Left lung (tissue), 10 donors: ENCODE data around the gene NTRK2. TPM values are rescaled to one million over a fixed set of nuclear protein-coding genes. Genes with fewer than 3 reads are reported as not detected.

Experiments
- ATAC-seq: fragments of 200-7000 bp; cut with Tn5 transposase; one replicate; pipeline ENCODE4 v1.9.1; 2020; ENCODE audit warnings: moderate library complexity
- DNase-seq, 4 donors: peaks; one replicate each; pipeline ENCODE4 v3.0.0-alpha.2; 2013 to 2020
- H3K27ac ChIP-seq, 2 donors: fragments of 200-600 bp; sonication (generic) in 1 of 2; one replicate each; pipeline versions ENCODE4 v1.5.0 to v1.8.0; 2020 to 2021
- H3K27me3 ChIP-seq, 2 donors: fragments of 200-600 bp; sonication (generic) in 1 of 2; one replicate each; pipeline versions ENCODE4 v1.5.0 to v1.8.0; 2020 to 2021
- H3K36me3 ChIP-seq, 2 donors: fragments of 200-600 bp; sonication (generic) in 1 of 2; one replicate each; pipeline versions ENCODE4 v1.5.0 to v1.8.0; 2020 to 2021
- H3K4me1 ChIP-seq, 2 donors: fragments of 200-600 bp; one replicate each; pipeline ENCODE4 v1.8.0; 2021
- H3K4me3 ChIP-seq, 2 donors: fragments of 200-600 bp; sonication (generic) in 1 of 2; one replicate each; pipeline versions ENCODE4 v1.5.0 to v1.8.0; 2020 to 2021; ENCODE audit warnings: mild to moderate bottlenecking in 1 of 2
- H3K9me3 ChIP-seq, 2 donors: fragments of 200-600 bp; sonication (generic) in 1 of 2; one replicate each; pipeline versions ENCODE4 v1.5.0 to v1.8.0; 2020 to 2021
- CTCF ChIP-seq, 2 donors: fragments of 200-600 bp; sonication (generic) in 1 of 2; IDR thresholded peaks; one replicate each; pipeline versions ENCODE4 v1.5.0 to v1.8.0; 2021; ENCODE audit warnings: antibody characterized with exemption in 2 of 2
- intact Hi-C, 2 donors: fragments of 100-400 bp; cut with DNase I; formaldehyde crosslinking; loops; one replicate each; pipeline versions ENCODE4 v1.11.2 to v1.14.2; 2022
- polyA plus RNA-seq, 6 donors: library from polyadenylated mRNA; unstranded; fragments of 120-200 nt; gene quantifications; one replicate each; pipeline ENCODE4 v1.2.1, GENCODE V29; 2013; ENCODE audit not compliant: insufficient read length in 6 of 6
- total RNA-seq, 2 donors: library from RNA; stranded (reverse); fragmentation: NEBNext Ultra II Directional; extraction: Animal tissue kit (Norgen Biotek cat#: 25700); gene quantifications; one replicate each; pipeline ENCODE4 v1.2.1, GENCODE V29; 2021
- donor health status: DM: no; HTN: yes; CAD: no.
- donor health status: DM: no; HTN: no; CAD: no.

Gene NTRK2
- total and polyA plus RNA-seq, 8 donors = 0.29 to 3.8 (median 1.7) TPM

- intact Hi-C loops = no loop called here
- Histone ChIP-seq H3K9me3 (no peaks in the 10 kb centered on the region), H3K4me3 (no peak overlapping the region), H3K4me1 (no peaks in the 10 kb centered on the region), H3K36me3 (no peaks in the 10 kb centered on the region), H3K27me3 (no peaks in the 10 kb centered on the region), H3K27ac (no peak overlapping the region)
- ATAC-seq = no peak
- peak in 1 of 4 donors; percentile 13 for DNase-seq
- no peak for TF ChIP-seq CTCF (IDR thresholded peaks at IDR 0.05)
Observed at GRCh38 chr9:84821431-84821830, 151.9 kb downstream of the NTRK2 start.

GRCh38 chr9:84822589-84823233 lies 153.2 kb downstream of the NTRK2 start:
- H3K9me3 ChIP-seq = no peaks in the 10 kb centered on the region
- intact Hi-C loops = no loop called here
- H3K36me3 ChIP-seq = no peaks in the 10 kb centered on the region
- H3K4me1 ChIP-seq = no peaks in the 10 kb centered on the region
- no peaks in the 10 kb centered on the region for H3K27me3 ChIP-seq
- no peak for DNase-seq
- no peak for TF ChIP-seq CTCF (IDR thresholded peaks at IDR 0.05)
- H3K4me3 ChIP-seq = no peak overlapping the region
- ATAC-seq = no peak
- no peak overlapping the region for H3K27ac ChIP-seq

DNA sequence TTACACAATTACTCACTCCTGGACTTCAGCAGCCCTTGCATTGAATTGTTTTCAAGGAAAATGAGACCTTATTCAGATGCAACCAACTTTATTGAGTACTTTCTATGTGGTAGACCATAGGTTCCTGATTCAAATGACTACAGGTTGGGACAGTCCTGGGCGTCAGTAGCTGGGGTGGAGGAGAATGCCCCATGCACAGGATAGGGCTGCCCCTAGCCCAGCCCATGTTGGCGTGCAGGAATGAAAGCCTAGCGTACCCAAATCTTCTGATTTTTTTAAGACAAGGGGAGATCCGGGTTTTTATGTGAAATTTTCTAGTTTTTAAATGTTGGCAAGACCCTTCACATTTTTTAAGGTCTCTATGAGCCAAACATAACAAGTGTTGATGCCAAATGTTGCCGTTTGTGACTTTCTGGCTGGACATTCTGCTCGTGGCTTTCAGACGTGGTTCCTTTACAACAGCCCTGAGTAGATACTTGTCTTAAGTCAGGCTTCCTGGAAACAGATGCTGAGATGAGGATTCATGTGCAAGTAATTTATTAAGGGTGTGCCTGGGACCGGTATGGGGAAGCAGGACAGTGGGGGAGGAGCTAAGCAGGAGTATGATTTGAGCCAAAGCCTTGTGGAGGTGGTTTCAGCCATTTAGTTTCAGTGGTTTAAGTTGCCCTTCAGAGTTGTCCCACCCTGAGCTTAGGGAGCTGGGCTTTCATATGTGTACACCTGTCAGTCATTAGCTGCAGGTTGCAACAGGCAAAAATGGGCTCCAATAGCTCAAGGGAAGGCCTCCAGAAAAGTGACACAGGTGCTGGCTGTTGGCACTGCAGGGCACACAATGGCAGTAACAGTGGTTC lies 154.1 kb downstream of the NTRK2 start:
- no peak overlapping the region for H3K4me3 ChIP-seq
- no peak for TF ChIP-seq CTCF (IDR thresholded peaks at IDR 0.05)
- intact Hi-C loops = no loop called here
- H3K9me3 ChIP-seq = no peaks in the 10 kb centered on the region
- no peaks in the 10 kb centered on the region for H3K36me3 ChIP-seq
- DNase-seq = no peak
- H3K27ac ChIP-seq = no peak overlapping the region
- no peaks in the 10 kb centered on the region for H3K4me1 ChIP-seq
- H3K27me3 ChIP-seq = no peaks in the 10 kb centered on the region
- ATAC-seq = no peak

DNA sequence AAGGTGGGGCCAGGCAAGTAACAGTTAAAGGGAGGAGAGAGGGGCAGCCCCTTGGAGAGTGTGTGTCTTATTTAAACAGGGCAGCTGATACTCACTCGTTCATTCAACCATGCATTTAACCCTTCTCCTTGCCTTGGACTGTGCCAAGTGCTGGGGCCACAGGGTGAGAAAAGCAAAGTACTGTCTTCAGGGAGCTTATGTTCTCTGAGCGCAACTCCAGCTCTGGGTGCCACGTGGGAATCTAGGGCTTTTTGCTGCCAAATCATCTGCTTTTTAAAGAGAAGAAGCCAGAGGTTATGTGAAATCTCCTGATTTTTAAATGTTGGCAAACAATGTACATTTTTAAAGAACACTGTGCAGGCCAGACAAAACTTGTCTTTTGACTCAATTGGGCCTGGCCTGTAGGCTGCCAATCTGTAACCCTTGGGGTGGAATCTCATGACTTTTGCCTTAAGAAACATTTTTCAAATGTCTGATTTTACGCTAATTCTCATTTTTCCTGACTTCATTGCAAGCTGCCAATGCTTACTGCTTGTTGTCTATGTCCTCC lies 157.8 kb downstream of the NTRK2 start:
- H3K27ac ChIP-seq = no peak overlapping the region
- H3K36me3 ChIP-seq = no peaks in the 10 kb centered on the region
- ATAC-seq (no peak), DNase-seq (no peak)
- intact Hi-C loops = no loop called here
- TF ChIP-seq CTCF (IDR thresholded peaks at IDR 0.05) = no peak
- no peaks in the 10 kb centered on the region for H3K9me3 ChIP-seq
- H3K27me3 ChIP-seq = no peaks in the 10 kb centered on the region
- no peaks in the 10 kb centered on the region for H3K4me1 ChIP-seq
- no peak overlapping the region for H3K4me3 ChIP-seq

DNA sequence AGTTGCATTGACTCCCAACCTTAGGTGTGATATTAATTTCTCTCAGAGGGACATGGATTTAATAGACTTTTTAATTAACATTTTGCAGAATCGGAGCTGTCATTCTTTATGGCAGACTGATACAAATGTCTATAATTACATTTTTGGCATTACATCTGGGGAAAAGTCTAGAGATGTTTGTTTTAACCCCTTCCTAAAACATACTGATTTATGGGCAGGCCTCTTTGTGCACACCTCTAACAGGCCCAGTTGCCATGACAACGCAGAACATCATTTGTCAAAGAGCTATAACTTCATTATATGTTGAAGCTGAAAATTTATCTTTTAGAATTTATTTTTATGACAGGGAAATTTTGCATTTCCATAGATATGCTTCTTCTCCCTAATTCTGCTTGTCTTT lies 158.5 kb downstream of the NTRK2 start:
- no peak for ATAC-seq
- no peaks in the 10 kb centered on the region for H3K4me1 ChIP-seq
- no peaks in the 10 kb centered on the region for H3K27me3 ChIP-seq
- no peak for DNase-seq
- H3K36me3 ChIP-seq = no peaks in the 10 kb centered on the region
- intact Hi-C loops = no loop called here
- H3K9me3 ChIP-seq = no peaks in the 10 kb centered on the region
- H3K27ac ChIP-seq = no peak overlapping the region
- no peak overlapping the region for H3K4me3 ChIP-seq
- TF ChIP-seq CTCF (IDR thresholded peaks at IDR 0.05) = no peak
